Testis (tissue), 2 donors: ENCODE data around the gene SLC13A4.

Source experiments
- CTCF ChIP-seq, 3 experiments: fragments of 450-650 bp in 2 of 3; fragments of 200-600 bp in 1 of 3; sonication (generic) in 1 of 3; IDR thresholded peaks; one replicate each; pipeline ENCODE4 v1.5.1; 2016 to 2019; ENCODE audit warnings: antibody characterized with exemption in 3 of 3, mild to moderate bottlenecking in 2 of 3, moderate library complexity in 1 of 3
- POLR2A ChIP-seq: fragments of 450-650 bp; IDR thresholded peaks from one replicate; pipeline ENCODE4 v1.6.1; 2017; ENCODE audit warnings: antibody characterized with exemption, mild to moderate bottlenecking, moderate library complexity

- TF ChIP-seq CTCF (IDR thresholded peaks at IDR 0.05) = no peak
- TF ChIP-seq POLR2A = no peak
These were observed 21.8 kb downstream of the SLC13A4 start for GRCh38 chr7:135706038-135706742.
